CD4-positive, alpha-beta T cell (primary cell): Measurements from ENCODE around the gene NR1H4. TPM values are rescaled to one million over a fixed set of nuclear protein-coding genes. Genes with fewer than 3 reads are reported as not detected.
"Not testable (repeated sequence)": the region's sequence is repeated elsewhere in the genome, so short reads cannot be mapped to it uniquely, and the experiment has no call there.

Experiments used
- ATAC-seq: fragments of 200-7000 bp; cut with Tn5 transposase; one replicate; pipeline ENCODE4 v1.10.0; 2022; ENCODE audit warnings: mild to moderate bottlenecking; ENCODE audit not compliant: poor library complexity
- CTCF ChIA-PET: fragments of 350-600 bp; sonication (Branson Sonifier 250); formaldehyde crosslinking; loops from one replicate; lab custom pipeline; 2021; ENCODE audit warnings: antibody characterized with exemption, inconsistent platforms; lab: Charles Lee
- POLR2A ChIA-PET: fragments of 350-600 bp; sonication (Branson Sonifier 250); formaldehyde crosslinking; loops from one replicate; lab custom pipeline; 2021; ENCODE audit warnings: antibody characterized with exemption, inconsistent platforms; lab: Charles Lee
- DNase-seq, 14 experiments: peaks; one replicate each; pipeline ENCODE4 v3.0.0-alpha.2; 2013 to 2020; ENCODE audit warnings: mixed read lengths in 2 of 14
- H3K27ac ChIP-seq, 2 donors: one replicate each; pipeline versions ENCODE4 v1.5.1 to v1.7.0; 2013; ENCODE audit warnings: low read length in 2 of 2, low read depth in 1 of 2, mild to moderate bottlenecking in 1 of 2
- H3K27me3 ChIP-seq, 2 experiments: 1 replicate in 1 of 2; 2 replicates in 1 of 2; pipeline versions ENCODE4 v1.6.1 to v1.7.0; 2013; ENCODE audit warnings: low read length in 2 of 2, control low read depth in 1 of 2, mild to moderate bottlenecking in 1 of 2, moderate library complexity in 1 of 2; ENCODE audit not compliant: insufficient read depth in 2 of 2, control insufficient read depth in 1 of 2
- H3K36me3 ChIP-seq: one replicate; pipeline ENCODE4 v1.6.1; 2013; ENCODE audit warnings: low read length, control low read depth; ENCODE audit not compliant: insufficient read depth
- H3K4me1 ChIP-seq: one replicate; pipeline ENCODE4 v1.6.1; 2013; ENCODE audit warnings: low read length, control low read depth; ENCODE audit not compliant: insufficient read depth
- H3K4me3 ChIP-seq: one replicate; pipeline ENCODE4 v1.5.1; 2013; ENCODE audit warnings: mild to moderate bottlenecking, low read length, moderate library complexity
- H3K9me3 ChIP-seq, 2 experiments: 1 replicate in 1 of 2; 2 replicates in 1 of 2; pipeline versions ENCODE4 v1.6.1 to v1.7.0; 2013; ENCODE audit warnings: low read length in 2 of 2, mild to moderate bottlenecking in 2 of 2, control low read depth in 1 of 2, moderate library complexity in 1 of 2; ENCODE audit not compliant: control insufficient read depth in 1 of 2, insufficient read depth in 1 of 2
- H3K27ac Mint-ChIP-seq: one replicate; pipeline ENCODE4 v1.8.0; 2020; ENCODE audit warnings: mixed read lengths
- H3K27me3 Mint-ChIP-seq: one replicate; pipeline ENCODE4 v1.8.0; 2021; ENCODE audit warnings: mixed read lengths
- H3K36me3 Mint-ChIP-seq: one replicate; pipeline ENCODE4 v1.8.0; 2021; ENCODE audit warnings: low read depth, mixed read lengths
- H3K4me1 Mint-ChIP-seq: one replicate; pipeline ENCODE4 v1.8.0; 2021; ENCODE audit warnings: low read depth, mixed read lengths
- H3K4me3 Mint-ChIP-seq: one replicate; pipeline ENCODE4 v1.8.0; 2020; ENCODE audit warnings: mild to moderate bottlenecking, mixed read lengths
- H3K9me3 Mint-ChIP-seq: one replicate; pipeline ENCODE4 v1.8.0; 2020; ENCODE audit warnings: mixed read lengths
- CTCF ChIP-seq: fragments of 200-600 bp; IDR thresholded peaks from one replicate; pipeline ENCODE4 v1.8.0; 2022; ENCODE audit warnings: antibody characterized with exemption, mild to moderate bottlenecking
- intact Hi-C, 2 experiments: fragments of 100-400 bp; cut with DNase I in 1 of 2; cut with micrococcal nuclease in 1 of 2; formaldehyde crosslinking; loops; one replicate each; pipeline versions ENCODE4 v1.15.1 to v1.9.0; 2023 to 2025; cut with DNase I, micrococcal nuclease
- total RNA-seq, 174 experiments: library from RNA in 2 of 174; stranded (reverse) in 2 of 174; gene quantifications; one replicate each; pipeline ENCODE4 v1.2.3 and lab custom pipeline; 2021 to 2026

Gene NR1H4
- total RNA-seq, 2 experiments from 2014 or later = not detected

DNA sequence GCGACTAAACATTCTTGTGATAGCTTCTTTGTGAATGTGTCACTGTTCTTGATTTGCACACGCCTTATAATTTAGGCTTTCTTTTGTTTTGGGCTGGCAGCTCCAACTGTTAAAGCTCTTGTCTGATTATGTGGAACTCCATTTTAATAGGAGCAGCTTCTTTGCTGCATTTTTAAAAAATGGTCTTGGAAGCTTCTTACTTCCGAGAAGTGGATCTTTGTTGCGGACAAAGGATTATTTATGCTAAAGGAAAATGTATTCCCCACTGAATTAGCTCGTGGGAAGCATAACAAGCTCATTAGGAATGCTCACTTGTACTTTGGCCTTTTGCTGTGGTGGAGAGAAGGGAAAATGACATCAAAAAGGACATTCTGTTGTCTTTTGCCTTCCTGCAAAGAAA is 119.8 kb downstream of the NR1H4 start:
- Histone ChIP-seq H3K36me3 (no peaks in the 10 kb centered on the region), H3K27me3 (no peaks in the 10 kb centered on the region), H3K4me3 (no peak overlapping the region), H3K27ac (no peak overlapping the region), H3K9me3 (no peaks in the 10 kb centered on the region), H3K4me1 (no peaks in the 10 kb centered on the region)
- Mint-ChIP-seq H3K4me3 (no peak overlapping the region), H3K36me3 (no peaks in the 10 kb centered on the region), H3K9me3 (peaks cover 4% of the 10 kb centered on the region), H3K27ac (no peak overlapping the region), H3K4me1 (no peaks in the 10 kb centered on the region), H3K27me3 (no peaks in the 10 kb centered on the region)
- no peak for DNase-seq
- no peak for ATAC-seq
- POLR2A ChIA-PET = no interaction called here
- intact Hi-C loops = no loop called here
- no peak for TF ChIP-seq CTCF
- CTCF ChIA-PET = no interaction called here

- intact Hi-C loops = no loop called here
- Mint-ChIP-seq H3K27me3 (no peaks in the 10 kb centered on the region), H3K9me3 (no peaks in the 10 kb centered on the region), H3K4me3 (no peak overlapping the region), H3K4me1 (no peaks in the 10 kb centered on the region), H3K36me3 (no peaks in the 10 kb centered on the region), H3K27ac (no peak overlapping the region)
- CTCF ChIA-PET = no interaction called here
- Histone ChIP-seq H3K27me3 (no peaks in the 10 kb centered on the region), H3K9me3 (no peaks in the 10 kb centered on the region), H3K27ac (no peak overlapping the region), H3K4me3 (no peak overlapping the region), H3K4me1 (no peaks in the 10 kb centered on the region), H3K36me3 (no peaks in the 10 kb centered on the region)
- ATAC-seq = no peak
- DNase-seq = no peak
- TF ChIP-seq CTCF = no peak
- POLR2A ChIA-PET = no interaction called here
Observed at GRCh38 chr12:100601626-100602025, 128.0 kb downstream of the NR1H4 start.

- CTCF ChIA-PET, H3K4me1 ChIP-seq, intact Hi-C loops, H3K27me3 Mint-ChIP-seq, H3K27ac Mint-ChIP-seq, H3K4me3 ChIP-seq, ATAC-seq, H3K27ac ChIP-seq, H3K9me3 ChIP-seq, H3K4me3 Mint-ChIP-seq, H3K36me3 ChIP-seq, POLR2A ChIA-PET, H3K9me3 Mint-ChIP-seq, H3K36me3 Mint-ChIP-seq, DNase-seq, H3K27me3 ChIP-seq, H3K4me1 Mint-ChIP-seq: not testable (repeated sequence)
Observed at GRCh38 chr12:100602997-100603396, 129.3 kb downstream of the NR1H4 start.

DNA sequence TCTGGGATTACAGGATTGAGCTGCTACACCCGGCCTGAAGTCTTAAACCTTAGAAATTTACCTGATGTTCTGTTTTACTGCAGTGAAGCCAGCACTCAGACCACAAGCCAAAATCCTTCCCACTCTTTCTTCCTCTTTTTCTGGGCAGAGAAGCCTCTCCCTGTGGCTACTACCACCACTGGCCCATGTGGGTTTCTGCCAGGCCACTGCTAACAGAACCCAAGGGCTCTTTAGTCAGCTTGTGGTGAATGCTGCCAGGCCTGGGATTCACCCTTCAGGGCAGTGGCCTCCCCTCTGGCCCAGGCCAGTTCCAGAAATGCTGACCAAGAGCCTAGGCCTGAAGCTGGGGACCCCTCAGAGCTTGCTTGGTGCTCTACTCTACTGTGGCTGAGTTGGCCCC is 135.1 kb downstream of the NR1H4 start:
- Histone ChIP-seq H3K36me3 (no peaks in the 10 kb centered on the region), H3K4me3 (no peak overlapping the region), H3K9me3 (no peaks in the 10 kb centered on the region), H3K27me3 (no peaks in the 10 kb centered on the region), H3K27ac (no peak overlapping the region), H3K4me1 (no peaks in the 10 kb centered on the region)
- Mint-ChIP-seq H3K36me3 (no peaks in the 10 kb centered on the region), H3K27ac (no peak overlapping the region), H3K27me3 (peaks cover 8% of the 10 kb centered on the region), H3K9me3 (peaks cover 4% of the 10 kb centered on the region), H3K4me1 (no peaks in the 10 kb centered on the region), H3K4me3 (no peak overlapping the region)
- intact Hi-C loops = no loop called here
- DNase-seq (peak in 2 of 14 experiments; percentile 7 to 11), ATAC-seq (no peak)
- CTCF ChIA-PET = no interaction called here
- TF ChIP-seq CTCF = no peak
- POLR2A ChIA-PET = no interaction called here
